Measurements from ENCODE around the gene SPINK5.
"Not testable (repeated sequence)": the region's sequence is repeated elsewhere in the genome, so short reads cannot be mapped to it uniquely, and the experiment has no call there.

SPINK5 gene, protein sequence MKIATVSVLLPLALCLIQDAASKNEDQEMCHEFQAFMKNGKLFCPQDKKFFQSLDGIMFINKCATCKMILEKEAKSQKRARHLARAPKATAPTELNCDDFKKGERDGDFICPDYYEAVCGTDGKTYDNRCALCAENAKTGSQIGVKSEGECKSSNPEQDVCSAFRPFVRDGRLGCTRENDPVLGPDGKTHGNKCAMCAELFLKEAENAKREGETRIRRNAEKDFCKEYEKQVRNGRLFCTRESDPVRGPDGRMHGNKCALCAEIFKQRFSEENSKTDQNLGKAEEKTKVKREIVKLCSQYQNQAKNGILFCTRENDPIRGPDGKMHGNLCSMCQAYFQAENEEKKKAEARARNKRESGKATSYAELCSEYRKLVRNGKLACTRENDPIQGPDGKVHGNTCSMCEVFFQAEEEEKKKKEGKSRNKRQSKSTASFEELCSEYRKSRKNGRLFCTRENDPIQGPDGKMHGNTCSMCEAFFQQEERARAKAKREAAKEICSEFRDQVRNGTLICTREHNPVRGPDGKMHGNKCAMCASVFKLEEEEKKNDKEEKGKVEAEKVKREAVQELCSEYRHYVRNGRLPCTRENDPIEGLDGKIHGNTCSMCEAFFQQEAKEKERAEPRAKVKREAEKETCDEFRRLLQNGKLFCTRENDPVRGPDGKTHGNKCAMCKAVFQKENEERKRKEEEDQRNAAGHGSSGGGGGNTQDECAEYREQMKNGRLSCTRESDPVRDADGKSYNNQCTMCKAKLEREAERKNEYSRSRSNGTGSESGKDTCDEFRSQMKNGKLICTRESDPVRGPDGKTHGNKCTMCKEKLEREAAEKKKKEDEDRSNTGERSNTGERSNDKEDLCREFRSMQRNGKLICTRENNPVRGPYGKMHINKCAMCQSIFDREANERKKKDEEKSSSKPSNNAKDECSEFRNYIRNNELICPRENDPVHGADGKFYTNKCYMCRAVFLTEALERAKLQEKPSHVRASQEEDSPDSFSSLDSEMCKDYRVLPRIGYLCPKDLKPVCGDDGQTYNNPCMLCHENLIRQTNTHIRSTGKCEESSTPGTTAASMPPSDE
- total RNA-seq = 0 to 0.31 (median 0) reads per million in 18 experiments

GRCh38 chr5:148063861-148064260 lies at the start of gene SPINK5:
TSS of gene SPINK5 (plus strand) at chr5:148063980. CDS start at chr5:148064045, 65 bp downstream.
- no peak for DNase-seq

DNA sequence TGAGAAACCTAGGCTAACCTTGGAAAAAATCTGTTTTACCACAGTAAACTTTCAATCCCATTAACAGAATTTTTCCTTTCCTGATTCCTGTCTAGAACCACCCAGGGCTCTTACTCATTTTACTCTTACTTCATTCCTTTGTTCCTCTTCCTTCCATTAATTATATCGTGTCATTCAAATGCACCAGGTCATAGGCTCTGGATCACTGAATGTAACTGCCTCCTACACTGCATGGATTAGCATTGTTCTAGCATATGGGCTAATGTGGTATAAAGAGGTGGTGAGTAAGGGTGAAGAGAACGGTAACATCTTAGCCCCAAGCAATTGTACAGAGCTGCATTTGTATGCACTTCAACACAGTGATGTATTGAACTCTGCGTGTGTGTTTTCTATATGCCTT lies 49.5 kb upstream of the SPINK5 start:
- DNase-seq = no peak

GRCh38 chr5:148020257-148020988 lies 43.4 kb upstream of the SPINK5 start:
- no peak for DNase-seq

- DNase-seq = no peak
These were observed 36.3 kb upstream of the SPINK5 start for GRCh38 chr5:148027505-148027904.

GRCh38 chr5:148029131-148029530 lies 34.6 kb upstream of the SPINK5 start:
- no peak for DNase-seq

DNA sequence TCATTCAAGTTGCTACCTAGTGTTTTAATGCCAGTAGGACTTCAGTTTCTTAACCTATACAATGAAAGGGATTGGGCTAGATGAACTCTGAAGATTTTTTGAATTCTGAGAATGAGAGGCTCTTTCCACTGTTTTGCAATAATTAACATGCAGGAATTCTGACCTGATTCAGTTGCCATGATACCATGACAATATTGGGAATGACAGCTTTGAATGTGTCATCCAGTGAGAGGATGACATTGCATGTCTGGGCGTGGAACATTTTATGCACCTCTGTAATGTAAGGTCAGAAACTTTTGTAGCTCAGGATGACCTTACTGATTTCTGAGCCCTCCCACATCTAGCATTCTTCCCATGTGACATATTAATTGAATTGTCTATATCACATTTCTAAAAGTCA lies 30.6 kb upstream of the SPINK5 start:
- DNase-seq = no peak

DNA sequence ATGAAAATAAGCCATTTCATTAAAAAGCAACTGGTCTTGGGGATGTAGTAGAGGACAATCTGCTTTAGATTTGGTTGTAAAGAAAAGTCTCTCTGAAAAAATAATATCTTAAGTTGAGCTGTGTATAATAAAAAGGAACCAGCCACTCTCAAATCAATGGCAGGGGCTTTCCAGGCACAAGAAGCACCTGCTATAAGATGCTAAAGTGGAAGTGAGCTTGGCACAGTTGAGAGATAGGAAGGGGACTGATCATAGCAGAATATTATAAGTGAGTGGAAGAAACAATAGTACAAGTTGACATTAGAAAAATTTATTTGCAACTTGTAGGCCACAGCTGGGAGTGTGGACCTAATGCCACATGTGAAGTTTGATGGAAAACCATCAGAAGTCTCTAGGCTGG lies 28.1 kb upstream of the SPINK5 start:
- no peak for DNase-seq

DNA sequence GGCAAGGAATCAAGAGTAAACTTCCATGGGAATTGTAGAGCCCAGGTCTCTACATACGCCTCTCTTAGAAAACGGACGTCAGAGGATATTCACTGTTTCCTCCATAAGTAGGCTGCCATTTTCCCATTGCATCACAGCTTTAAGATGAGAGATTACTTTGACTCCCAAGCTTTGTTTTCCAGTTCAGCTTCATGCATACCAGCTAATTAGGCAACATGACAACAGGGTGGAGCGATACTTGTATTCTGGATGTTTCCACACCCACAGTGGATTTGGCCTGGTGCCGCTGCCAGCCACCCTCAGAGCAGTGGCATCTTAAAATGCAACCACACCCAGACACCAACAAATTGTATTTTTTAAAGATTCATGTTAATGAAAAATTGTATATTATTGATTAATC lies 20.9 kb upstream of the SPINK5 start:
- no peak for DNase-seq

DNA sequence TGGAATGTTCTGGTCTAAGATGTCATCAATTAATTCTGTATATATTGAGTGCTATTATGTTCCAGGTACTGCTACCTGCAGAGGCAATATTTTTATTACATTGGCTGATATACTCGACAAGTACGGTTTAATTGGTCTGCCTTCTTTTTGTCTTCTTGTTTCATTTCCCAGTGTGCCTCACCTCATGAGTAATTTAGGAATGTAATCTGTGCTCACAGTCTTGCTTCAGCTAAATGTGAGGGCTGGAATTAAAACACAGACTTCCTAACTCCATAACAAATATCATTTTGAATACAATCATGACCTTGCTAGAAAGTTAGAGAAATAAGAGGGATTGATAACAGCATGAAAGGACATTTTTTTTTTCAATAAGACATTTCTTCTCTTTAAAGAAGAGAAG lies 20.1 kb upstream of the SPINK5 start:
- DNase-seq = no peak

DNA sequence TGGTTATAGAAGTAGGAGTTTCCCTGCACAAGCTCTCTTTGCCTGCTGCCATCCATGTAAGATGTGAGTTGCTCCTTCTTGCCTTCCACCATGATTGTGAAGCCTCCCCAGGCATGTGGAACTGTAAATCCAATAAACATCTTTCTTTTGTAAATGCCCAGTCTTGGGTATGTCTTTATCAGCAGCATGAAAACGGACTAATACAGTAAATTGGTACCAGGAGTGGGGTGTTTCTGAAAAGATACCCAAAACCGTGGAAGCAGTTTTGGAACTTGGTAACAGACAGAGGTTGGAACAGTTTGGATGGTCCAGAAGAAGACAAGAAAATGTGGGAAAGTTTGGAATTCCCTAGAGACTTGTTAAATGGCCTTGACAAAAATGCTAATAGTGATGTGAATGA lies 8.6 kb upstream of the SPINK5 start:
- DNase-seq = not testable (repeated sequence)

DNA sequence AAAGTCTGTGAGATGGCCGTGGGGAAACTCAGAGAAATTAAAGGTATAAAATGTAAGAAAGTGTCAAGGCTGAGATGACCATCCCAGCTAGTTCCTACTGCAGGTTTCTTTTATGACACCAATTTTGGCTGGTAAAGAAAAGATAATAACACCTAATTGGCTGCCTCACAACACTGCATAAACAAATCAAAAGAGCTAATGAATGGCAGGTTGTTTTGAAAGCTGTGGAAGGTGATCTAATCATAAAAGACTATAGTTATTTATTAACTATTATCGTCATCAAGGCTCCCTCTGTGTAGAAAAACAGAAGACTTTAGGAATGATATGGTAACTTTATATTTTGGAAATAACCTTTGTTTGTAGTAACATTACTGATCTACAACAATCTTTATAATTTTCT lies 3.5 kb upstream of the SPINK5 start:
- DNase-seq = no peak

GRCh38 chr5:148060881-148061280 lies 2.9 kb upstream of the SPINK5 start:
- no peak for DNase-seq

DNA sequence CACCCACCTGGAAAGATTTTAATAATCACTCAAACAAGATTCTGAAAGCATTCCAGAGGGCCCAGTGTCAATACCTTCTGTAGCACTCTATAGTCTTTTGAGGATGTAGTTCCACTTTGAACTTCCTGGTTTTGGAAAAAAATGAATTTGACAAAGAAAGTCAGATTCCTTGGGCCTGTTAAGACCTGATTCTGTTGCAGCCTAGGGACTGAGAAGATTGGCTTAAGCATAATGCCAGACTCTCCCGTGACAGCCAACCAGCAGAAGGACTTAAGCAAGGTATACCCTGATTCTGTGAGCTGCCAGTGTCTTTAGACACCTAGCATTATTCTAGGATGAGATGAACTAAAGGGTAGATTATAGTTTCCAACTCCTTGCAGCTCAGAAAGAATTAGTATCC lies 6.8 kb downstream of the SPINK5 start:
- no peak for DNase-seq

GRCh38 chr5:148072207-148072606 lies 8.4 kb downstream of the SPINK5 start:
- DNase-seq = no peak

DNA sequence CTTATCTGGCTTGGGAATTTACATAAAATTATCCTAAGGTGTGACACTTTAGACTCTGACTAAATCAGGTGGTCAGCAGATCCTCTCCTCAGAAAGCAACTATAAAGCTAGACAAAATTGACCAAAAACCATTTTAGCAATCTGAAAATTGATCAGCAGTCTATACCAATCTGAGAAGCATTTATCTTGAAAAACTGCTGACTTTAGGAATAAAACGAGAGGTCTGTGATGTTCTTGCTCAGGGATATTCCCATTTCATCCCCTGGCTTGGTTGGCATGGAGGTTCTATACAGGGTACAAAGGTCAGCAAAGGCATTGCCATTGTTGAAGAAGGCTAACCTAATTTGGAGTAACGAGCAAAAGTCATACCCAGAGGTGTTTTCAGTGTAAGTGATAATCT lies 11.7 kb downstream of the SPINK5 start:
- DNase-seq = no peak

DNA sequence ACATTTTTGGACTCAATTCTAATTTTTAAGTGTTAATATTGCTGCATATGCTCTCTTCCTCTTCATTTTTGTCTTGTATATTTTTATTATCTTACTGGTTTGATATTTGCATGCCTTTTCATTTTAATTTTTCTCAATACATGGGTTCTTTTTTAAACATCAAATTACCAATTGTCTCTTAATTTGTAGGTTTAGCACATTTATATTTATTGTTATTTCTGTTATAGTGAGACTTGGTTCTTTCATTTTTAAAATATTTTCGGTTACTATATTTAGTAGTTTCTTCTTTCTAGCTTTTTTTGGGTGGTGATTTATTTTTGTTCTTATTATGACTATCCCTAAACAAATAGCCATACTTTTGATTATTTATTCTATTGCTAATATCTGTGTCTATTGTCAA lies 19.4 kb downstream of the SPINK5 start:
- no peak for DNase-seq

DNA sequence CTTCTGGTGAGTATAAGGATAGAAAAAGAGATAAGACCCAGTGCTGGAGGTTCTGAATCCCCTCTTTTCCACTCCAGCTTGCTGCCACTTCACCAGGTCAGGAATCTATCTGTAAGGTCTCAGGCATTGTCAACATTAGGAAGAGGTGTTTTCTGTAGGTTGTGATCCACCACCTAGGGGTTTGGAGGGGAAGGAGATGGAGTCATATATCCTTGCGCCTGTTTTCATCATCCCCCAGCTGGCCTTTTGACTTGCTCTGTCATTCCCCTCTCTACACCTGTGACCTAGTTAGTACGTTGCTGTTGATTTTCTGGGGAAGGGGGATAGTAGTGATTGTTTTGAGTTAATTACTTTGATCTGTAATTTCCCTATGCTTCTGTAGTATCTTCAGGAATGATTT lies 20.5 kb downstream of the SPINK5 start:
- DNase-seq = no peak

- no peak for DNase-seq
These were observed 21.5 kb downstream of the SPINK5 start for GRCh38 chr5:148085310-148085709.

DNA sequence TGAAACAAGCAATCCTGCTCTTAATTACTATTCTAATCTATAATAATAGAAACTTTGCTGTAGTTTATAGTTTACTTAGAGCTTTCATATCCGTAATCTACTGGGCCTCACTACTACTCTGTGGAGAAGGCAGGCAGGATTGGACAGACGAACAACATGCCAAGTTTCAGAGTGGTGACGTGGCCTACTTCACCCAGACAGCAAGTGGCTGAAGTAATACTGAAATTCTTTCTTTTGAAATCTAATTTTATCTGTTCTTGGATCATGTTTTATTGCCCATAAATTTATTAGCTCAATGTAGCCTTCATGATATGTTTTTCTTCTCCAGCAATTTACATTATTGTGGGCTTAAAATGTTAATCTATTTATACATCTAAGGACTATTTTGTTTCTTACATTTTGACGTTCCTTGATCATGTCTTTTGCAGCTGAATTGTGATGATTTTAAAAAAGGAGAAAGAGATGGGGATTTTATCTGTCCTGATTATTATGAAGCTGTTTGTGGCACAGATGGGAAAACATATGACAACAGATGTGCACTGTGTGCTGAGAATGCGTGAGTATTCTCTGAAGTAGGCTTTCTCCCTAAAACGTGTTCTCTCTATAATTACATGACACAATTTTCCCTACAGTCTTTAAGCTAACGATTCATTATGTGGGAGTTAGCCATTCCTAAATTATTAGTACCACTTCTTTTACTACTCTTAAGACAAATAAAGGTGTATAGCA lies 22.4 kb downstream of the SPINK5 start:
- no peak for DNase-seq

GRCh38 chr5:148090146-148090772 lies 26.5 kb downstream of the SPINK5 start:
- no peak for DNase-seq

GRCh38 chr5:148090773-148091250 lies 27.0 kb downstream of the SPINK5 start:
- no peak for DNase-seq

Data from inflammatory macrophage (primary cell).